LNCAP (cell line): ENCODE measurements around the gene FKBP14.

Experiments used
- CTCF ChIP-seq: fragments of 450-650 bp; IDR thresholded peaks from 2 replicates; pipeline ENCODE4 v1.5.1; 2017; ENCODE audit warnings: mild to moderate bottlenecking

FKBP14 gene

GRCh38 chr7:29965030-29965429 is 61.5 kb downstream of the FKBP14 start:
- no peak for TF ChIP-seq CTCF

GRCh38 chr7:29962035-29962434 is 64.5 kb downstream of the FKBP14 start:
- no peak for TF ChIP-seq CTCF
